ENCODE measurements around the gene C6orf89.

The C6orf89 gene

GRCh38 chr6:36916126-36916525 lies 30.4 kb downstream of the C6orf89 start:
- TF ChIP-seq CTCF (IDR thresholded peaks at IDR 0.05), result no peak
- Histone ChIP-seq H3K36me3 (ENCODE audit: control insufficient read depth, insufficient read depth, low read length) (no peaks in the 10 kb centered on the region), H3K4me1 (peaks cover 32% of the 10 kb centered on the region), H3K27me3 (ENCODE audit: control insufficient read depth, insufficient read depth, low read length) (no peaks in the 10 kb centered on the region), H2AFZ (no peak overlapping the region), H3K9ac (no peak overlapping the region), H3K9me3 (ENCODE audit: control insufficient read depth, low read length) (no peaks in the 10 kb centered on the region), H3K79me2 (no peaks in the 10 kb centered on the region), H3K4me2 (ENCODE audit: low read length) (no peak overlapping the region), H3K4me3 (ENCODE audit: low read depth, low read length) (no peak overlapping the region), H3K27ac (no peak overlapping the region)

- Histone ChIP-seq H3K4me1 (peaks cover 30% of the 10 kb centered on the region), H3K79me2 (no peaks in the 10 kb centered on the region), H3K9me3 (ENCODE audit: control insufficient read depth, low read length) (no peaks in the 10 kb centered on the region), H3K36me3 (ENCODE audit: control insufficient read depth, insufficient read depth, low read length) (no peaks in the 10 kb centered on the region), H3K4me2 (ENCODE audit: low read length) (no peak overlapping the region), H3K4me3 (ENCODE audit: low read depth, low read length) (no peak overlapping the region), H2AFZ (no peak overlapping the region), H3K9ac (no peak overlapping the region), H3K27ac (peak overlapping the region; percentile 37), H3K27me3 (ENCODE audit: control insufficient read depth, insufficient read depth, low read length) (no peaks in the 10 kb centered on the region)
- TF ChIP-seq CTCF (IDR thresholded peaks at IDR 0.05), result no peak
Measured at GRCh38 chr6:36917541-36918193, 31.9 kb downstream of the C6orf89 start.

GRCh38 chr6:36920049-36920448 lies 34.3 kb downstream of the C6orf89 start:
- no peak overlapping the region for H2AFZ ChIP-seq
- H3K36me3 ChIP-seq (ENCODE audit: control insufficient read depth, insufficient read depth, low read length), result no peaks in the 10 kb centered on the region
- no peaks in the 10 kb centered on the region for H3K79me2 ChIP-seq
- TF ChIP-seq CTCF (IDR thresholded peaks at IDR 0.05), result no peak
- H3K4me1 ChIP-seq, result peaks cover 23% of the 10 kb centered on the region
- H3K9ac ChIP-seq, result no peak overlapping the region
- H3K4me3 ChIP-seq (ENCODE audit: low read depth, low read length), result no peak overlapping the region
- H3K4me2 ChIP-seq (ENCODE audit: low read length), result no peak overlapping the region
- no peaks in the 10 kb centered on the region for H3K27me3 ChIP-seq (ENCODE audit: control insufficient read depth, insufficient read depth, low read length)
- no peaks in the 10 kb centered on the region for H3K9me3 ChIP-seq (ENCODE audit: control insufficient read depth, low read length)
- H3K27ac ChIP-seq, result no peak overlapping the region

GRCh38 chr6:36920546-36920945 lies 34.8 kb downstream of the C6orf89 start:
- H3K4me1 ChIP-seq, result peaks cover 23% of the 10 kb centered on the region
- H3K36me3 ChIP-seq (ENCODE audit: control insufficient read depth, insufficient read depth, low read length), result no peaks in the 10 kb centered on the region
- H3K27me3 ChIP-seq (ENCODE audit: control insufficient read depth, insufficient read depth, low read length), result no peaks in the 10 kb centered on the region
- no peak overlapping the region for H3K9ac ChIP-seq
- no peak overlapping the region for H3K4me2 ChIP-seq (ENCODE audit: low read length)
- H2AFZ ChIP-seq, result no peak overlapping the region
- no peak for TF ChIP-seq CTCF (IDR thresholded peaks at IDR 0.05)
- H3K79me2 ChIP-seq, result no peaks in the 10 kb centered on the region
- no peak overlapping the region for H3K4me3 ChIP-seq (ENCODE audit: low read depth, low read length)
- no peak overlapping the region for H3K27ac ChIP-seq
- no peaks in the 10 kb centered on the region for H3K9me3 ChIP-seq (ENCODE audit: control insufficient read depth, low read length)

- Histone ChIP-seq H3K9me3 (ENCODE audit: control insufficient read depth, low read length) (no peaks in the 10 kb centered on the region), H3K9ac (no peak overlapping the region), H2AFZ (no peak overlapping the region), H3K4me3 (ENCODE audit: low read depth, low read length) (no peak overlapping the region), H3K4me1 (peaks cover 4% of the 10 kb centered on the region), H3K36me3 (ENCODE audit: control insufficient read depth, insufficient read depth, low read length) (no peaks in the 10 kb centered on the region), H3K79me2 (no peaks in the 10 kb centered on the region), H3K4me2 (ENCODE audit: low read length) (no peak overlapping the region), H3K27me3 (ENCODE audit: control insufficient read depth, insufficient read depth, low read length) (no peaks in the 10 kb centered on the region), H3K27ac (no peak overlapping the region)
- no peak for TF ChIP-seq CTCF (IDR thresholded peaks at IDR 0.05)
Measured at GRCh38 chr6:36924131-36924530, 38.4 kb downstream of the C6orf89 start.
